Adrenal gland (tissue), 12 donors: ENCODE measurements around the gene ZFP62. TPM values are rescaled to one million over a fixed set of nuclear protein-coding genes. Genes with fewer than 3 reads are reported as not detected.

Source experiments
- DNase-seq, 7 donors: peaks; one replicate each; pipeline ENCODE4 v3.0.0-alpha.2; 2019 to 2020
- H3K27ac ChIP-seq, 5 donors: fragments of 200-600 bp; sonication (generic) in 4 of 5; 1 replicate in 3 of 5; 2 replicates in 2 of 5; pipeline versions ENCODE4 v1.5.1 to v1.8.0; 2016 to 2020; ENCODE audit warnings: mild to moderate bottlenecking in 1 of 5
- H3K27me3 ChIP-seq: fragments of 200-600 bp; 2 replicates; pipeline ENCODE4 v1.8.0; 2021
- H3K36me3 ChIP-seq, 2 donors: fragments of 200-600 bp; replicated peaks in 1 of 2; 1 replicate in 1 of 2; 2 replicates in 1 of 2; pipeline versions ENCODE4 v1.5.1 to v1.8.0; 2018 to 2022
- H3K4me1 ChIP-seq, 2 donors: fragments of 200-600 bp; replicated peaks in 1 of 2; 1 replicate in 1 of 2; 2 replicates in 1 of 2; pipeline versions ENCODE4 v1.5.1 to v1.8.0; 2018 to 2021
- H3K4me3 ChIP-seq, 4 donors: fragments of 200-600 bp; sonication (generic) in 3 of 4; one replicate each; pipeline ENCODE4 v1.5.1; 2016 to 2018
- H3K9me3 ChIP-seq, 3 donors: fragments of 200-600 bp; sonication (generic) in 1 of 3; replicated peaks in 1 of 3; 1 replicate in 2 of 3; 2 replicates in 1 of 3; pipeline versions ENCODE4 v1.5.1 to v1.8.0; 2016 to 2021
- POLR2A ChIP-seq, 2 donors: fragments of 450-650 bp; IDR thresholded peaks; one replicate each; pipeline ENCODE4 v1.6.1; 2017; ENCODE audit warnings: antibody characterized with exemption in 2 of 2, mild to moderate bottlenecking in 2 of 2, moderate library complexity in 1 of 2
- WGBS, 4 donors: extraction: QIAGEN DNeasy Blood & Tissue Kit in 2 of 4; methylation state at CpG; one replicate each; pipeline versions ENCODE4 v1.1.5 to v1.1.7; 2013 to 2017; 5-methylcytosine and 5-hydroxymethylcytosine counted together
- intact Hi-C, 2 donors: fragments of 100-400 bp; cut with DNase I; formaldehyde crosslinking; loops; one replicate each; pipeline versions ENCODE4 v1.14.1 to v1.15.0; 2022 to 2023
- polyA plus RNA-seq, 3 donors: library from polyadenylated mRNA; stranded (reverse); fragments of 200-250 nt in 2 of 3; fragments of 350-450 nt in 1 of 3; fragmentation: Illumina TruSeq in 1 of 3; extraction: RNeasy Lipid Tissue Mini Kit (QIAGEN cat#74804) in 1 of 3; gene quantifications; one replicate each; pipeline ENCODE4 v1.2.3, GENCODE V29; 2013 to 2014
- total RNA-seq, 9 donors: library from RNA; depleted of rRNA in 4 of 9; stranded (reverse); fragments of >200 nt in 4 of 9; fragments of 120-200 nt in 1 of 9; fragmentation: NEBNext Ultra II Directional in 1 of 9; extraction: Animal tissue kit (Norgen Biotek cat#: 25700) in 1 of 9; gene quantifications; one replicate each; pipeline versions ENCODE4 v1.1.0 to v1.2.4, GENCODE V29; 2013 to 2023
- TF ChIP-seq, protein P1 (sequence below), 6 experiments: fragments of 450-650 bp in 4 of 6; fragments of 200-600 bp in 2 of 6; sonication (generic) in 1 of 6; IDR thresholded peaks; 1 replicate in 5 of 6; 2 replicates in 1 of 6; pipeline versions ENCODE4 v1.5.1 to v1.8.0; 2016 to 2021; ENCODE audit warnings: antibody characterized with exemption in 6 of 6, mild to moderate bottlenecking in 2 of 6, moderate library complexity in 1 of 6
- donor health status: healthy with polysubstance abuse.
- donor health status: Bipolar disorder and iron deficiency.
- donor health status: DM: yes; HTN: yes; CAD: no.
- donor health status: DM: no; HTN: no; CAD: no.
- donor health status: DM: no; HTN: no; CAD: no.
- donor health status: DM: yes; HTN: yes; CAD: no.

ZFP62 gene
- total and polyA plus RNA-seq, 12 donors, result 8.5 to 39.7 (median 16.5) TPM

DNA sequence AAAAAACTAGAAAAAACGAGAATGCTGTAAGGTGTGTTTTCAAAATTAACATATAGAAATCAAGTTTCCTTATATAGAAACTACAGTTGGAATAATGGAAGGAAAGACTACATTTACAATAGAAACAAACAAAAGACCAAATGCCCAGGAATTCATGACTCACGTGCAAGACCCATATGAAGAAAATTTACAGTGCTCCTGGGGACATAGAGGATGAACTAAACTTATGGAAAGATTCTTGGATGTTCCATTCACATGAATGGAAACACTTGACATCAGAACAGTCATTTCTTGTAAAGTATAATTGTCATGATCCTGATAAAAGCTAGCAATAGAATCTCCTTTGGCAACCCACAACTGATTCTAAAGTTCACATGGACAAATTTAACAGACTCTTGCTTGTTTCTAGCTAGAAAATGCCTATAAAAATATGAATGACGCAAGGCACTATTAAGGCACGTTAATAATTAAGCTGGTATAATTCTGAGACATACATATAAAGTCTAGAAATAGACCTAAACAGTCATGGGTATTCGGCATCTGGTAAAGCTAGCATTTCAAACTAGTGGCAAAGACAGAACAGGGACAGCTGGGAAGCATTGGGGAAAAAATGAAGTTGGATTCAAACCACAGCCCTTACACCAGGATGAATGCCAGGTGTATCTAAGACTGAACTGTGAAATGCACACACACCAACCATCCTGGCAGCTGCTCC lies 5.1 kb upstream of the ZFP62 start:
- no peaks in the 10 kb centered on the region for H3K9me3 ChIP-seq
- H3K36me3 ChIP-seq, result no peaks in the 10 kb centered on the region
- no peak overlapping the region for H3K27ac ChIP-seq
- DNase-seq, result no peak
- no peak for TF ChIP-seq POLR2A (IDR thresholded peaks at IDR 0.05)
- TF ChIP-seq, protein P1, sequence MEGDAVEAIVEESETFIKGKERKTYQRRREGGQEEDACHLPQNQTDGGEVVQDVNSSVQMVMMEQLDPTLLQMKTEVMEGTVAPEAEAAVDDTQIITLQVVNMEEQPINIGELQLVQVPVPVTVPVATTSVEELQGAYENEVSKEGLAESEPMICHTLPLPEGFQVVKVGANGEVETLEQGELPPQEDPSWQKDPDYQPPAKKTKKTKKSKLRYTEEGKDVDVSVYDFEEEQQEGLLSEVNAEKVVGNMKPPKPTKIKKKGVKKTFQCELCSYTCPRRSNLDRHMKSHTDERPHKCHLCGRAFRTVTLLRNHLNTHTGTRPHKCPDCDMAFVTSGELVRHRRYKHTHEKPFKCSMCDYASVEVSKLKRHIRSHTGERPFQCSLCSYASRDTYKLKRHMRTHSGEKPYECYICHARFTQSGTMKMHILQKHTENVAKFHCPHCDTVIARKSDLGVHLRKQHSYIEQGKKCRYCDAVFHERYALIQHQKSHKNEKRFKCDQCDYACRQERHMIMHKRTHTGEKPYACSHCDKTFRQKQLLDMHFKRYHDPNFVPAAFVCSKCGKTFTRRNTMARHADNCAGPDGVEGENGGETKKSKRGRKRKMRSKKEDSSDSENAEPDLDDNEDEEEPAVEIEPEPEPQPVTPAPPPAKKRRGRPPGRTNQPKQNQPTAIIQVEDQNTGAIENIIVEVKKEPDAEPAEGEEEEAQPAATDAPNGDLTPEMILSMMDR (IDR thresholded peaks at IDR 0.05), result no peak
- H3K4me1 ChIP-seq, result no peaks in the 10 kb centered on the region
- no peak overlapping the region for H3K4me3 ChIP-seq
- no peaks in the 10 kb centered on the region for H3K27me3 ChIP-seq
- intact Hi-C loops, result loop anchor here in 1 of 2 donors (10.0 kb wide), 1 partner anchor 81 kb away; no protein-coding TSS in a partner anchor
- WGBS, 4 donors, result 64 to 70% (median 65%) methylated on average over 5 of the region's 5 CpGs

- intact Hi-C loops, result loop anchor here (5.0 to 10.0 kb wide), 2 partner anchors 75 to 78 kb away; no protein-coding TSS in a partner anchor
- TF ChIP-seq, protein P1 (IDR thresholded peaks at IDR 0.05), result no peak
- TF ChIP-seq POLR2A (IDR thresholded peaks at IDR 0.05), result no peak
- WGBS, 4 donors, result 76 to 81% (median 77%) methylated on average over 11 of the region's 11 CpGs
Observed at GRCh38 chr5:180862645-180863044, 1.6 kb upstream of the ZFP62 start.

GRCh38 chr5:180860273-180860886 lies 696 bp downstream of the ZFP62 start:
- Histone ChIP-seq H3K27me3 (no peaks in the 10 kb centered on the region), H3K4me1 (peaks cover 0 to 8% of the 10 kb centered on the region in 2 donors), H3K36me3 (peaks cover 0 to 4% of the 10 kb centered on the region in 2 donors), H3K9me3 (no peaks in the 10 kb centered on the region), H3K27ac (peak overlapping the region; percentile 46 to 90 (median 82)), H3K4me3 (peak overlapping the region; percentile 72 to 99 (median 75))
- 1 to 2% (median 1%) methylated on average over 14 to 18 of the region's 18 CpGs for WGBS, 4 donors
- intact Hi-C loops, result loop anchor here (5.0 to 10.0 kb wide), 2 partner anchors 73 to 76 kb away; no protein-coding TSS in a partner anchor
- TF ChIP-seq, protein P1 (IDR thresholded peaks at IDR 0.05), result no peak
- TF ChIP-seq POLR2A (IDR thresholded peaks at IDR 0.05), result no peak
- peak in 3 of 7 donors; percentile 3 to 23 (median 21) for DNase-seq

More at GRCh38 chr5:180862645-180863044, 1.6 kb upstream of the ZFP62 start:
- Histone ChIP-seq H3K27me3 (no peaks in the 10 kb centered on the region), H3K36me3 (no peaks in the 10 kb centered on the region), H3K4me3 (no peak overlapping the region), H3K9me3 (no peaks in the 10 kb centered on the region), H3K4me1 (peaks cover 0 to 8% of the 10 kb centered on the region in 2 donors), H3K27ac (no peak overlapping the region)
- DNase-seq, result no peak

DNA sequence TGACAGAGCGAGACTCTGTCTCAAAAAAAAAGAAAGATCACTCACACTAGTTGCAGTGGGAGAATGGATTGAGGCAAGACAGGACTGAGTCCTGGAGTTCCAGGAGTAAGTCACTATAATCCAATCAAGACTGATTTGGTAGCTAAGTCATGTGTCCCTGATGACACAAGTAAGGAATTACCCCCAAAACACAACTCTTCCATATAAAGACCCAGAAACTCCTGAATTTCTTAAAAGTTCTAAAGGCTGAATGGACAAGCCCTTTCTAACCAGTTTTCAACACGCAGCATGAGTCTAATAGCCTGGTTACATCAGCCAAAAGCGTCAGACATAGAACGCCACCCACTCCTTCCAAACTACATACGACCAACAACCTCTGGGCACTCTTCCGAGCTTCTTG lies 2.5 kb downstream of the ZFP62 start:
- intact Hi-C loops, result no loop called here
- WGBS, 4 donors, result 96 to 98% (median 98%) methylated on average over 6 of the region's 6 CpGs
- Histone ChIP-seq H3K9me3 (no peaks in the 10 kb centered on the region), H3K27me3 (no peaks in the 10 kb centered on the region), H3K4me1 (peaks cover 0 to 8% of the 10 kb centered on the region in 2 donors), H3K4me3 (no peak overlapping the region), H3K36me3 (peaks cover 0 to 6% of the 10 kb centered on the region in 2 donors), H3K27ac (no peak overlapping the region)
- no peak for DNase-seq
- TF ChIP-seq POLR2A (IDR thresholded peaks at IDR 0.05), result no peak
- TF ChIP-seq, protein P1 (IDR thresholded peaks at IDR 0.05), result no peak
